Kidney tubule cell (primary cell): ENCODE data around the gene MCAM.
A peak's percentile ranks its signal among the peaks of the same experiment; 100 is the strongest.

Source experiments
- DNase-seq: peaks from one replicate; pipeline ENCODE4 v3.0.0-alpha.2; 2018; ENCODE audit warnings: low spot score

MCAM gene

GRCh38 chr11:119262668-119263351 is 54.1 kb downstream of the MCAM start:
- peak; percentile 34 for DNase-seq

DNA sequence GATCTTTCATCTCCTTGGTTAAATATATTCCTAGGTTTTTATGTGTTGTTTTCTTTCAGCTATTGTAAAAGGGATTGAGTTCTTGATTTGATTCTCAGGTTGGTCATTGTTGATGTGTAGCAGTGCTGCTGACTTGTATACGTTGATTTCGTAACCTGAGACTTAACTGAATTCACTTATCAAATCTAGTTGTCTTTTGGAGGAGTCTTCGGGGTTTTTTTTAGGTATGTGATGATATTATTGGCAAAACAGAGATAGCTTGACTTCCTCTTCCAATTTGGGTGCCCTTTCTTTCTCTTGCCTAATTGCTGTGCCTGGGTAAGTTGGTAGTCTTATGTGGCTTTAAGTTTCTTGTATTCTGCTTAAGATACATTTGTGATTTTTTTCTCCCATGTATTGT is 57.9 kb downstream of the MCAM start:
- DNase-seq, result no peak
